HEK293 (cell line): ENCODE measurements around the gene MARVELD1.

Experiments used
- BCL11A ChIP-seq: fragments of 450-650 bp; formaldehyde crosslinking; IDR thresholded peaks from 2 replicates; pipeline ENCODE4 v1.5.1; 2016; ENCODE audit warnings: low read depth, missing biosample characterization, missing genetic modification characterization
- GLI2 ChIP-seq: fragments of 450-650 bp; formaldehyde crosslinking; IDR thresholded peaks from 2 replicates; pipeline ENCODE4; 2017; ENCODE audit warnings: missing biosample characterization, missing genetic modification characterization, low read depth, borderline replicate concordance
- GLI4 ChIP-seq: fragments of 450-650 bp; formaldehyde crosslinking; IDR thresholded peaks from 2 replicates; pipeline ENCODE4 v1.5.1; 2016; ENCODE audit warnings: missing biosample characterization, missing genetic modification characterization
- GLIS2 ChIP-seq: fragments of 450-650 bp; formaldehyde crosslinking; IDR thresholded peaks from 2 replicates; pipeline ENCODE4 v1.5.1; 2016; ENCODE audit warnings: missing biosample characterization, missing genetic modification characterization
- KLF1 ChIP-seq: fragments of 450-650 bp; formaldehyde crosslinking; IDR thresholded peaks from 2 replicates; pipeline ENCODE4 v1.5.1; 2016; ENCODE audit warnings: missing biosample characterization, missing genetic modification characterization
- MZF1 ChIP-seq: fragments of 450-650 bp; formaldehyde crosslinking; IDR thresholded peaks from 2 replicates; pipeline ENCODE4 v1.5.1; 2017; ENCODE audit warnings: missing biosample characterization, missing genetic modification characterization, borderline replicate concordance
- RBAK ChIP-seq: fragments of 450-650 bp; formaldehyde crosslinking; IDR thresholded peaks from 2 replicates; pipeline ENCODE4 v1.5.1; 2016; ENCODE audit warnings: missing biosample characterization, missing genetic modification characterization
- SCRT1 ChIP-seq: fragments of 450-650 bp; formaldehyde crosslinking; IDR thresholded peaks from 2 replicates; pipeline ENCODE4 v1.5.1; 2016; ENCODE audit warnings: missing biosample characterization, missing genetic modification characterization, borderline replicate concordance
- SCRT2 ChIP-seq: fragments of 450-650 bp; formaldehyde crosslinking; IDR thresholded peaks from 2 replicates; pipeline ENCODE4 v1.5.1; 2016; ENCODE audit warnings: missing biosample characterization, missing genetic modification characterization
- ZEB2 ChIP-seq: fragments of 450-650 bp; formaldehyde crosslinking; IDR thresholded peaks from 2 replicates; pipeline ENCODE4 v1.5.1; 2016; ENCODE audit warnings: missing biosample characterization, missing genetic modification characterization
- ZNF10 ChIP-seq: fragments of 450-650 bp; formaldehyde crosslinking; IDR thresholded peaks from 2 replicates; pipeline ENCODE4 v1.5.1; 2017; ENCODE audit warnings: missing biosample characterization, missing genetic modification characterization
- ZNF274 ChIP-seq, 2 experiments: fragments of 200-500 bp in 1 of 2; fragments of 450-650 bp in 1 of 2; sonication (Bioruptor generic) in 1 of 2; formaldehyde crosslinking in 1 of 2; IDR thresholded peaks; 2 replicates each; pipeline versions ENCODE4 v1.5.1 to v1.6.1; 2014 to 2016; ENCODE audit warnings: borderline replicate concordance in 1 of 2, inconsistent platforms in 1 of 2, low read length in 1 of 2, missing biosample characterization in 1 of 2, missing genetic modification characterization in 1 of 2
- ZNF350 ChIP-seq: fragments of 450-650 bp; formaldehyde crosslinking; IDR thresholded peaks from 2 replicates; pipeline ENCODE4 v1.5.0; 2017; ENCODE audit warnings: missing biosample characterization, mild to moderate bottlenecking, missing genetic modification characterization
- ZNF366 ChIP-seq: fragments of 450-650 bp; formaldehyde crosslinking; conservative IDR thresholded peaks from 2 replicates; pipeline ENCODE4 v1.5.1; 2016; ENCODE audit warnings: missing biosample characterization, missing genetic modification characterization
- ZNF510 ChIP-seq: fragments of 450-650 bp; formaldehyde crosslinking; IDR thresholded peaks from 2 replicates; pipeline ENCODE4 v1.5.1; 2018; ENCODE audit warnings: mild to moderate bottlenecking, missing genetic modification characterization, missing biosample characterization; ENCODE audit not compliant: insufficient replicate concordance
- ZNF529 ChIP-seq: fragments of 450-650 bp; formaldehyde crosslinking; IDR thresholded peaks from 2 replicates; pipeline ENCODE4 v1.5.1; 2017; ENCODE audit warnings: missing genetic modification characterization, missing biosample characterization; ENCODE audit not compliant: insufficient replicate concordance
- ZNF549 ChIP-seq: fragments of 450-650 bp; IDR thresholded peaks from 2 replicates; pipeline ENCODE4 v1.5.1; 2018; ENCODE audit warnings: missing biosample characterization, missing genetic modification characterization, mild to moderate bottlenecking, inconsistent platforms, moderate library complexity
- ZNF600 ChIP-seq: fragments of 450-650 bp; formaldehyde crosslinking; IDR thresholded peaks from 2 replicates; pipeline ENCODE4 v1.5.1; 2016; ENCODE audit warnings: missing biosample characterization, missing genetic modification characterization
- ZNF670 ChIP-seq: fragments of 450-650 bp; formaldehyde crosslinking; IDR thresholded peaks from 2 replicates; pipeline ENCODE4 v1.5.1; 2016; ENCODE audit warnings: missing biosample characterization, missing genetic modification characterization, low read depth
- ZNF701 ChIP-seq: fragments of 450-650 bp; formaldehyde crosslinking; IDR thresholded peaks from 2 replicates; pipeline ENCODE4 v1.5.1; 2016; ENCODE audit warnings: missing biosample characterization, missing genetic modification characterization
- ZNF768 ChIP-seq: fragments of 450-650 bp; formaldehyde crosslinking; IDR thresholded peaks from 2 replicates; pipeline ENCODE4 v1.5.1; 2018; ENCODE audit warnings: missing biosample characterization, mild to moderate bottlenecking, missing genetic modification characterization
- ZNF791 ChIP-seq: fragments of 450-650 bp; formaldehyde crosslinking; IDR thresholded peaks from 2 replicates; pipeline ENCODE4 v1.5.1; 2016; ENCODE audit warnings: missing biosample characterization, missing genetic modification characterization
- ZSCAN16 ChIP-seq: fragments of 450-650 bp; formaldehyde crosslinking; IDR thresholded peaks from 2 replicates; pipeline ENCODE4 v1.5.1; 2016; ENCODE audit warnings: missing biosample characterization, missing genetic modification characterization
- TF ChIP-seq, protein P1 (sequence below): fragments of 450-650 bp; formaldehyde crosslinking; IDR thresholded peaks from 2 replicates; pipeline ENCODE4 v1.5.1; 2016; ENCODE audit warnings: missing biosample characterization, missing genetic modification characterization
- TF ChIP-seq, protein P2 (sequence below): fragments of 450-650 bp; formaldehyde crosslinking; IDR thresholded peaks from 2 replicates; pipeline ENCODE4 v1.5.1; 2016; ENCODE audit warnings: missing biosample characterization, missing genetic modification characterization
- TF ChIP-seq, protein P3 (sequence below): fragments of 450-650 bp; formaldehyde crosslinking; IDR thresholded peaks from 2 replicates; pipeline ENCODE4 v1.5.1; 2017; ENCODE audit warnings: missing biosample characterization, missing genetic modification characterization
- TF ChIP-seq, protein P4 (sequence below): fragments of 450-650 bp; formaldehyde crosslinking; IDR thresholded peaks from 2 replicates; pipeline ENCODE4 v1.5.1; 2016; ENCODE audit warnings: missing biosample characterization, missing genetic modification characterization
- TF ChIP-seq, protein P5 (sequence below): fragments of 450-650 bp; IDR thresholded peaks from 2 replicates; pipeline ENCODE4 v1.5.1; 2018; ENCODE audit warnings: missing biosample characterization, mild to moderate bottlenecking, missing genetic modification characterization
- TF ChIP-seq, protein P6 (sequence below): fragments of 450-650 bp; formaldehyde crosslinking; IDR thresholded peaks from 2 replicates; pipeline ENCODE4 v1.5.1; 2016; ENCODE audit warnings: missing biosample characterization, missing genetic modification characterization

MARVELD1 gene

DNA sequence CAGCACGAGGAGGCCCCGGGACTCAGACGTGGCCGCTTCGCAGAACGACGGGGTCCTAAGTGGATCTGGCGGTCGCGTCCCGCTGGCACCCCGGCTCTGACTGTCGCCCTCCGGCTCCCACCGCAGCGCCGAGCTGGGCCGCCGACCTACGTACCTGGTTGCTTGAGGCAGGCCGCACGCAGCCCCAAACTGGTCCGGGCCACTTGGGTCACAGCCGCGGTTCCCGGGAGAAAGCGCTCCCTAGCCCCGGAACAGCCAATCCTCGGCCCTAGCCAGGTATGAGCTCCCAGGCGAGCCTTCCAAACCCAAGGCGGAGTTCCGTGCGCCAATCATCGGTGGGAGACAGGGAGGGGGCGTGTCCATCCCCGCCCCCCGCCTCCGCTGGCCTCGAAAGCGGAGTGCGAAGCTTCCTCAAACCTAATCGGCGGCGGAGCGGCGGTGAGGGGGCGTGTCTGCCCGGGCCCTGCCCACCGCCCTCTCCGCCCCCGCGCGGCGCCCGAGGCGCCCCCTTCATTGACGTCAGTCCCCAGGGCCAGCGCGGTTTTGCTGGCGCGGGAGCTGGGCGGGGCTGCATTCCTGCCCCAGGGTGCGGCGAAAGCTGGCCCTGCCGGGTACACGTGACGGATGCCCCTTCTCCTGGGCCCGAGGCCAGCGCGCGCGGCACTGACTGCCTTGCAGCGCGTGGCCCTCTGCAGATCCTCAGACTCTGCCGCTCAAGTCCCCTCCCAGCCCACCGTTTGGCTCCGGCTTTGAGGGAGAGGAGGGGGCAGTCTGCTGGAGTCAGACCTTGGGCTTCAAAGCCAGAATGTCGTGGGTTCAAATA lies 26.4 kb upstream of the MARVELD1 start, which contains the start of gene AVPI1 (continued):
- TF ChIP-seq, protein P1, sequence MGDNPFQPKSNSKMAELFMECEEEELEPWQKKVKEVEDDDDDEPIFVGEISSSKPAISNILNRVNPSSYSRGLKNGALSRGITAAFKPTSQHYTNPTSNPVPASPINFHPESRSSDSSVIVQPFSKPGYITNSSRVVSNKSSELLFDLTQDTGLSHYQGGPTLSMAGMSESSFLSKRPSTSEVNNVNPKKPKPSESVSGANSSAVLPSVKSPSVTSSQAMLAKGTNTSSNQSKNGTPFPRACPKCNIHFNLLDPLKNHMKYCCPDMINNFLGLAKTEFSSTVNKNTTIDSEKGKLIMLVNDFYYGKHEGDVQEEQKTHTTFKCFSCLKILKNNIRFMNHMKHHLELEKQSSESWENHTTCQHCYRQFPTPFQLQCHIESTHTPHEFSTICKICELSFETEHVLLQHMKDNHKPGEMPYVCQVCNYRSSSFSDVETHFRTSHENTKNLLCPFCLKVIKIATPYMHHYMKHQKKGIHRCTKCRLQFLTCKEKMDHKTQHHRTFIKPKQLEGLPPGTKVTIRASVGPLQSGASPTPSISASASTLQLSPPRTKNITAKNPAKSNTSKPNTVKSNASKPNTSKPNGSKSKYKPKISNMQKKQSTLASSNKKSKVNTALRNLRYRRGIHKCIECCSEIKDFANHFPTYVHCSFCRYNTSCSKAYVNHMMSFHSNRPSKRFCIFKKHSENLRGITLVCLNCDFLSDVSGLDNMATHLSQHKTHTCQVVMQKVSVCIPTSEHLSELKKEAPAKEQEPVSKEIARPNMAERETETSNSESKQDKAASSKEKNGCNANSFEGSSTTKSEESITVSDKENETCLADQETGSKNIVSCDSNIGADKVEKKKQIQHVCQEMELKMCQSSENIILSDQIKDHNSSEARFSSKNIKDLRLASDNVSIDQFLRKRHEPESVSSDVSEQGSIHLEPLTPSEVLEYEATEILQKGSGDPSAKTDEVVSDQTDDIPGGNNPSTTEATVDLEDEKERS (tag by site-specific recombination) = no peak
- TF ChIP-seq ZNF529 = no peak
- TF ChIP-seq, protein P2, sequence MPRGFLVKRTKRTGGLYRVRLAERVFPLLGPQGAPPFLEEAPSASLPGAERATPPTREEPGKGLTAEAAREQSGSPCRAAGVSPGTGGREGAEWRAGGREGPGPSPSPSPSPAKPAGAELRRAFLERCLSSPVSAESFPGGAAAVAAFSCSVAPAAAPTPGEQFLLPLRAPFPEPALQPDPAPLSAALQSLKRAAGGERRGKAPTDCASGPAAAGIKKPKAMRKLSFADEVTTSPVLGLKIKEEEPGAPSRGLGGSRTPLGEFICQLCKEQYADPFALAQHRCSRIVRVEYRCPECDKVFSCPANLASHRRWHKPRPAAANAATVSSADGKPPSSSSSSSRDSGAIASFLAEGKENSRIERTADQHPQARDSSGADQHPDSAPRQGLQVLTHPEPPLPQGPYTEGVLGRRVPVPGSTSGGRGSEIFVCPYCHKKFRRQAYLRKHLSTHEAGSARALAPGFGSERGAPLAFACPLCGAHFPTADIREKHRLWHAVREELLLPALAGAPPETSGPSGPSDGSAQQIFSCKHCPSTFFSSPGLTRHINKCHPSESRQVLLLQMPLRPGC (tag by site-specific recombination) = peak; percentile 95
- TF ChIP-seq ZNF791 (tag by site-specific recombination) = no peak
- peak; percentile 83 for TF ChIP-seq ZNF10
- TF ChIP-seq ZNF274 (IDR thresholded peaks at IDR 0.05; ENCODE audit: low read length) = no peak
- no peak for TF ChIP-seq ZNF274 (tag by site-specific recombination; IDR thresholded peaks at IDR 0.05; ENCODE audit: borderline replicate concordance)
- TF ChIP-seq ZNF768 (tag by site-specific recombination) = no peak
- no peak; the same call in 1 of the 2 replicates for TF ChIP-seq ZNF366
- TF ChIP-seq ZNF600 (tag by site-specific recombination) = peak; percentile 91
- no peak for TF ChIP-seq ZNF350 (tag by site-specific recombination)
- TF ChIP-seq ZSCAN16 (tag by site-specific recombination) = no peak
- no peak for TF ChIP-seq ZNF670 (tag by site-specific recombination)
- TF ChIP-seq SCRT1 (tag by site-specific recombination) = no peak
- no peak for TF ChIP-seq SCRT2 (tag by site-specific recombination)
- no peak for TF ChIP-seq ZNF549 (tag by site-specific recombination)
- peak; percentile 100 for TF ChIP-seq KLF1 (tag by site-specific recombination)
- TF ChIP-seq, protein P3, sequence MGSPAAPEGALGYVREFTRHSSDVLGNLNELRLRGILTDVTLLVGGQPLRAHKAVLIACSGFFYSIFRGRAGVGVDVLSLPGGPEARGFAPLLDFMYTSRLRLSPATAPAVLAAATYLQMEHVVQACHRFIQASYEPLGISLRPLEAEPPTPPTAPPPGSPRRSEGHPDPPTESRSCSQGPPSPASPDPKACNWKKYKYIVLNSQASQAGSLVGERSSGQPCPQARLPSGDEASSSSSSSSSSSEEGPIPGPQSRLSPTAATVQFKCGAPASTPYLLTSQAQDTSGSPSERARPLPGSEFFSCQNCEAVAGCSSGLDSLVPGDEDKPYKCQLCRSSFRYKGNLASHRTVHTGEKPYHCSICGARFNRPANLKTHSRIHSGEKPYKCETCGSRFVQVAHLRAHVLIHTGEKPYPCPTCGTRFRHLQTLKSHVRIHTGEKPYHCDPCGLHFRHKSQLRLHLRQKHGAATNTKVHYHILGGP = no peak
- TF ChIP-seq, protein P4, sequence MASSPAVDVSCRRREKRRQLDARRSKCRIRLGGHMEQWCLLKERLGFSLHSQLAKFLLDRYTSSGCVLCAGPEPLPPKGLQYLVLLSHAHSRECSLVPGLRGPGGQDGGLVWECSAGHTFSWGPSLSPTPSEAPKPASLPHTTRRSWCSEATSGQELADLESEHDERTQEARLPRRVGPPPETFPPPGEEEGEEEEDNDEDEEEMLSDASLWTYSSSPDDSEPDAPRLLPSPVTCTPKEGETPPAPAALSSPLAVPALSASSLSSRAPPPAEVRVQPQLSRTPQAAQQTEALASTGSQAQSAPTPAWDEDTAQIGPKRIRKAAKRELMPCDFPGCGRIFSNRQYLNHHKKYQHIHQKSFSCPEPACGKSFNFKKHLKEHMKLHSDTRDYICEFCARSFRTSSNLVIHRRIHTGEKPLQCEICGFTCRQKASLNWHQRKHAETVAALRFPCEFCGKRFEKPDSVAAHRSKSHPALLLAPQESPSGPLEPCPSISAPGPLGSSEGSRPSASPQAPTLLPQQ = peak; percentile 77
- no peak for TF ChIP-seq GLI4 (tag by site-specific recombination)
- TF ChIP-seq, protein P5, sequence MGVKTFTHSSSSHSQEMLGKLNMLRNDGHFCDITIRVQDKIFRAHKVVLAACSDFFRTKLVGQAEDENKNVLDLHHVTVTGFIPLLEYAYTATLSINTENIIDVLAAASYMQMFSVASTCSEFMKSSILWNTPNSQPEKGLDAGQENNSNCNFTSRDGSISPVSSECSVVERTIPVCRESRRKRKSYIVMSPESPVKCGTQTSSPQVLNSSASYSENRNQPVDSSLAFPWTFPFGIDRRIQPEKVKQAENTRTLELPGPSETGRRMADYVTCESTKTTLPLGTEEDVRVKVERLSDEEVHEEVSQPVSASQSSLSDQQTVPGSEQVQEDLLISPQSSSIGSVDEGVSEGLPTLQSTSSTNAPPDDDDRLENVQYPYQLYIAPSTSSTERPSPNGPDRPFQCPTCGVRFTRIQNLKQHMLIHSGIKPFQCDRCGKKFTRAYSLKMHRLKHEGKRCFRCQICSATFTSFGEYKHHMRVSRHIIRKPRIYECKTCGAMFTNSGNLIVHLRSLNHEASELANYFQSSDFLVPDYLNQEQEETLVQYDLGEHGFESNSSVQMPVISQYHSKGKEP = peak; percentile 94
- TF ChIP-seq ZEB2 (tag by site-specific recombination) = peak; percentile 96
- TF ChIP-seq GLIS2 (tag by site-specific recombination) = peak; percentile 84
- no peak for TF ChIP-seq ZNF701 (tag by site-specific recombination)
- peak; percentile 16; the same call in 1 of the 2 replicates for TF ChIP-seq MZF1 (tag by site-specific recombination)
- no peak for TF ChIP-seq ZNF510 (tag by site-specific recombination)
- TF ChIP-seq GLI2 = no peak
- TF ChIP-seq, protein P6, sequence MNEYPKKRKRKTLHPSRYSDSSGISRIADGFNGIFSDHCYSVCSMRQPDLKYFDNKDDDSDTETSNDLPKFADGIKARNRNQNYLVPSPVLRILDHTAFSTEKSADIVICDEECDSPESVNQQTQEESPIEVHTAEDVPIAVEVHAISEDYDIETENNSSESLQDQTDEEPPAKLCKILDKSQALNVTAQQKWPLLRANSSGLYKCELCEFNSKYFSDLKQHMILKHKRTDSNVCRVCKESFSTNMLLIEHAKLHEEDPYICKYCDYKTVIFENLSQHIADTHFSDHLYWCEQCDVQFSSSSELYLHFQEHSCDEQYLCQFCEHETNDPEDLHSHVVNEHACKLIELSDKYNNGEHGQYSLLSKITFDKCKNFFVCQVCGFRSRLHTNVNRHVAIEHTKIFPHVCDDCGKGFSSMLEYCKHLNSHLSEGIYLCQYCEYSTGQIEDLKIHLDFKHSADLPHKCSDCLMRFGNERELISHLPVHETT (tag by site-specific recombination) = peak; percentile 48; the same call in 1 of the 2 replicates
- TF ChIP-seq BCL11A (tag by site-specific recombination) = peak; percentile 93
- TF ChIP-seq RBAK (tag by site-specific recombination) = no peak
